ENCODE results near the gene HRH2.

The HRH2 gene

DNA sequence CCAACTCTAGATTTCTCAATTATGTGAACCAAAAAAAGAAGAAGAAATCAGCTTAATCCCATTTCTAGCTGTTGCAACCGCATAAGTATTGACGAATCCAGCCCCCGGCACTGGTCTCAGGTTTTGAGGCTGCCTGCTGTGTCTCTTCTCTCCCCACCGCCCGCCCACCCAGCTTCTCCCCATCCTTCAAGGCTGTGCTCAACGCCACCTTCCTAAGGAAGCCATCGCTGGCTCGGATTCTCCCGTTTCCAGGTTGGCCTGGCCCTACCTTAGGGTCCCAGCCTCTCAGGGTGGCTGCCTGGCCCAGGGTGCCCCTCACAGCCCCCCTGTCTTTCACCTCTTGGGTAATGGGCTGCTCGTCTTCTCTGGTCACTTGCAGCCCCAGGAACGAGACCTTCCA lies 77.8 kb downstream of the HRH2 start:
- TF ChIP-seq GATA3 (IDR thresholded peaks at IDR 0.05; ENCODE audit: low read depth, low read length), result no peak
- no peak for TF ChIP-seq GATA2 (IDR thresholded peaks at IDR 0.05; ENCODE audit: low read depth, low read length)

GRCh38 chr5:175736652-175737051 lies 78.8 kb downstream of the HRH2 start:
- TF ChIP-seq GATA2 (IDR thresholded peaks at IDR 0.05; ENCODE audit: low read depth, low read length), result no peak
- no peak for TF ChIP-seq GATA3 (IDR thresholded peaks at IDR 0.05; ENCODE audit: low read depth, low read length)

GRCh38 chr5:175737481-175737880 lies 79.6 kb downstream of the HRH2 start:
- TF ChIP-seq GATA2 (IDR thresholded peaks at IDR 0.05; ENCODE audit: low read depth, low read length), result no peak
- no peak for TF ChIP-seq GATA3 (IDR thresholded peaks at IDR 0.05; ENCODE audit: low read depth, low read length)

DNA sequence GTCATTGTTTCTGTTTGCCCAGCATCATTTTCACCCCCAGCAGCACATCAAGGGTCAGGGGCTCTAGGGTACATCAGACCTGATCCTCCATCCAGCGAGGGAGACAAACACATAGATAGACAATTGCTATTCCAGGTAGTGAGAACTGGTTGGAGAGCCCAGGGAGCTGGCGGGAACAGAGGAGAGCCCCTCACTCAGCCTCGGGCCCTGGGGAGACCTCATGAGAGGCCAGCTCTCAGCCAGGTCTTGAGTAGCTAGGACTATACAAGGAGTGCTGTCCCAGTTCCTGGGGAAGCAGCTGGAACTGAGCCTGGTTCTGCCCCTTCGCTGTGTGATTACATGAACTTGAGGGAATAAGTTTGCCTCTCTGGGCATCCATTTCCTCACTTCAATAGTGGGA lies 80.3 kb downstream of the HRH2 start:
- TF ChIP-seq GATA2 (IDR thresholded peaks at IDR 0.05; ENCODE audit: low read depth, low read length) (no peak), GATA3 (IDR thresholded peaks at IDR 0.05; ENCODE audit: low read depth, low read length) (no peak)

DNA sequence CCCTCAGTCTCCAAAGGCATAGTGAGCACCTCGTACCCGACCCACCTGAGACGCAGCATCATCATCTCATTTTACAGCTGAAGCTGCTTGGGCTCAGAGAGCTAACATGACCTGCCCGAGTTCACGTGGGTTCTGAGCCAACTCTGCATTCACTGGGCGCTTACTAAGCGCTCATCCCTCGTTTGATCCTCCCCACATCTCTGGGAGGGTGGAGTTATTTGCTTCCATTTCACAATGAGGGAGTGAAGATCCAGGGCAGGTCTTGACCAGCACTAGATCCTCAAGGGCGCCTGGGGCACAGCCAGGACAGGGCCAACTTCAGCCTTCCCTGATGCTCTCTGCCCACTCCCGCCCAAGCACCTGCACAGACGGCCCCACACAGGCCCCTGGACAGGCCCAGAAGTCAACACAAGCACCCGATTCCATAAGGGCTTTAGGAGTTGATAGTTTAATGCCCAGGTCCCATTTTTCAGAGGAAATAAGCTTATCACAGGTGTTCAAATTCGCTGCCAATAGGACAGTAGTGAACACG lies 80.8 kb downstream of the HRH2 start:
- no peak for TF ChIP-seq GATA2 (IDR thresholded peaks at IDR 0.05; ENCODE audit: low read depth, low read length)
- TF ChIP-seq GATA3 (IDR thresholded peaks at IDR 0.05; ENCODE audit: low read depth, low read length), result no peak

- TF ChIP-seq GATA2 (IDR thresholded peaks at IDR 0.05; ENCODE audit: low read depth, low read length), result no peak
- TF ChIP-seq GATA3 (IDR thresholded peaks at IDR 0.05; ENCODE audit: low read depth, low read length), result no peak
Measured at GRCh38 chr5:175740014-175740413, 82.1 kb downstream of the HRH2 start.

- TF ChIP-seq GATA3 (IDR thresholded peaks at IDR 0.05; ENCODE audit: low read depth, low read length), result no peak
- TF ChIP-seq GATA2 (IDR thresholded peaks at IDR 0.05; ENCODE audit: low read depth, low read length), result no peak
Measured at GRCh38 chr5:175741556-175741955, 83.7 kb downstream of the HRH2 start.

DNA sequence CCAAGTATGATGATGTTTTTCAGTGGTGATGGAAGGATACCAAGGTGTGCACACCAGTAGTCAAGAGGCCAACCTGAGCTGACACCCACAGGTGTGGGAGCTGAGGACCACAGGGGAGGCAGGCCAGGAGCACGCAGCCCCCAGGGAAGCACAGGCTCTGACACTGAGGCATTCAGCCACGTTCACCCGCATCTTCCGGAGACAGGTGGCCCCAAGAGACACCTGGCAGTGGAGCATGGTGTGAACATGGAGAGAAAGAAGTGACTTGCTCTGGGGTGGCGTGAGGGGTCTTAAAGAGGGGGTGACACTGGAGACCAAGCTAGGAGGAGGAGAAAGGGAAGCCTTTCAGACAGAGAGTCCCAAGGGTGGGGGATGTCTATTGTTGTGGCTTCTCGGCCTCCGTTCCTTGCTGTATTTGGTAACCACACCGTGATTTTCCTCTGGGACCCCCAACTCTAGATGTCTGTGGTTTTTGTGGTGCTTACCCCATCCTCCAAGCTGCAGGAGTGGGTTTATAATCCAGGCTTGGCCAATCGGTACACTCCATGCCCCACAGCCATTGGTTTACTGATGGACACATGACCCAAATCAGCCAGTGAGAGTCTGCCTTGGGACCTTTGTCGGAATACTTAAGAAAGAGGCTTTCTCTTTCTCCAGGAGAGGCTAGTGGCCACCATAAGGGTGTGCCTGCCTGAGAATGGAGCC lies 84.6 kb downstream of the HRH2 start:
- TF ChIP-seq GATA2 (IDR thresholded peaks at IDR 0.05; ENCODE audit: low read depth, low read length) (no peak), GATA3 (IDR thresholded peaks at IDR 0.05; ENCODE audit: low read depth, low read length) (no peak)

DNA sequence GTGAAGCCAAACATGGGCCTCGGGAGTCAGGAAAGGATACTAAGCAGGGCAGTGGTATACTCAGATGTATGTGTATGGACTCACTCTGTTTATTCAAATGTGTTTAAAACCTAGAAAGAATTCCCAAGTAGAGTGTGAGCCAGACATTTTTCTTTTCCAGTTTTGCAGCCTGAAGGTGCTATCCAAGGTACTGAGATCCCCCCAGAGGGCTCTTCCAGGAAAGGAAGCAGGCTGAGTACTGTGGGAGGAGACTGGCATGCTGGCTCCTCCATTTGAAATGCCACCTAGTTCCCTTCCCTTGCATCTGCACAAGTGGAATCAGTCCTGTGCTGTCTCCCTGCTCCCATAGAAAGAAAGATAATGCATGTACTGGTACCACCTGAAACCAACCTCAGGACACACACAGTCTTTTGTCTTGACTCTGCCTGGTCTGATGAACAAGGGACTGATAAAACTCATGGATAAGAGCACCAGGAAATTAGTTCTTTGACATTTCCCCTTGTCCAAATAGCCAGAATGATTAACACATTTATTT lies 85.9 kb downstream of the HRH2 start:
- TF ChIP-seq GATA3 (IDR thresholded peaks at IDR 0.05; ENCODE audit: low read depth, low read length) (no peak), GATA2 (IDR thresholded peaks at IDR 0.05; ENCODE audit: low read depth, low read length) (no peak)

- TF ChIP-seq GATA3 (IDR thresholded peaks at IDR 0.05; ENCODE audit: low read depth, low read length), result no peak
Measured at GRCh38 chr5:175745210-175745609, 87.3 kb downstream of the HRH2 start.

DNA sequence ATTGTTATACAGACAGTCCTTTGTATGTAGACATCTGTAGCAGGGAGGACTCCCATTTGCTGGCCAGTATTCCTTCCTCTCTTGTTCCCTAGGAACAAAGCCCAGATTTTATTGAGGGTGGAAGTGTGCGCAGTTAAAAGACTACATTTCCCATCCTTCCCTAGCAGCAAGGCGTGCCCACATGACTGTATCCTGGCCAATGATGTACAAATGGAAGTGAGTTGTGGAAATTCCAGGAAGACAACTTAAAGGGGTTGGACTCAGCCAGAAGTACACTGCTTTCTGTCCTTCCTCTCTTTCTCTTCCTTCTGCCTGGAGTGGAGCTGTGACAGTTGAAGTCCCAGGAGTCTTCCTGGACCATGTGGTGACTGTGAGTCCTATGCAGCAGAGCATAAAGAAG lies 89.0 kb downstream of the HRH2 start:
- TF ChIP-seq GATA2 (IDR thresholded peaks at IDR 0.05; ENCODE audit: low read depth, low read length), result no peak
- no peak for TF ChIP-seq GATA3 (IDR thresholded peaks at IDR 0.05; ENCODE audit: low read depth, low read length)

GRCh38 chr5:175747539-175748060 lies 89.7 kb downstream of the HRH2 start:
- TF ChIP-seq GATA2 (IDR thresholded peaks at IDR 0.05; ENCODE audit: low read depth, low read length) (no peak), GATA3 (IDR thresholded peaks at IDR 0.05; ENCODE audit: low read depth, low read length) (no peak)

DNA sequence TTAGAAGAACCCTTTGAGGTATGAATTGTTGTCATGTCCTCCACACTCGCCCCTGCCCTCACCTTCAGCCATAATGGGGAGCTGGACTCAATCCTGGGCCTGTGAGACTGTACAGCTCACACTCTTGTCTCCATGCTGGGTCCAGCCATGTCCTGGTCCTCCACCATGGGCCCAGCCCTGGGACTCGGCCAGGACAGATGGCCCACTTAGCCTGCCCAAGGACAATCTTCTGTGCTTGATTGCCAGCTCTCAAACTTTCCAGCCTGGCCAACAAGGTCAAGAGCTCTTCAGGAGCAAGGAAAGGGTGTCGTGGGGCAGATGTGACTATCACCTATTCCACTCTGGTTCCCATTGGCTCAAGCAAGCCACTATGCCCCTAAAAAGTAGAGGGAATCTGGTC lies 90.8 kb downstream of the HRH2 start:
- TF ChIP-seq GATA2 (IDR thresholded peaks at IDR 0.05; ENCODE audit: low read depth, low read length) (no peak), GATA3 (IDR thresholded peaks at IDR 0.05; ENCODE audit: low read depth, low read length) (no peak)

DNA sequence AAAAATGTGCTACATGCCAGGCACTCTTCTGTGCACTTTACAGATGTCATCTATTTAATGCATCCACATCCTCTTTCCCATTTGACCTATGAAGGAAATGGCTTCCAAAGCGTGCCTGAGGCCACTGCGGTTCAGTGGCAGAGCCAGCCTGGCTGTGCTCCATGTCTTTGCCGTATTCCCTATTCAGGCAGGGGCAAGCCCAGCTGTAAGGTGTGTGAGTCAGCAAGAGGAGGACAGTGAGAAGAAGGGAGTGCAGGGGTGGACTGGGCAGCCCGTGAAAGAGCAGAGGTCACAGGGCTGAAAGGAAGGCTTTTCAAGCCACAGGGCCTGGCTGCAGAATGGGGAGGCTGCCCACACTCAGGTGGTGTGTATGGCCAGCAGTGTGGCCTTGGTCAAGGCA lies 91.7 kb downstream of the HRH2 start:
- no peak for TF ChIP-seq GATA2 (IDR thresholded peaks at IDR 0.05; ENCODE audit: low read depth, low read length)
- no peak for TF ChIP-seq GATA3 (IDR thresholded peaks at IDR 0.05; ENCODE audit: low read depth, low read length)

DNA sequence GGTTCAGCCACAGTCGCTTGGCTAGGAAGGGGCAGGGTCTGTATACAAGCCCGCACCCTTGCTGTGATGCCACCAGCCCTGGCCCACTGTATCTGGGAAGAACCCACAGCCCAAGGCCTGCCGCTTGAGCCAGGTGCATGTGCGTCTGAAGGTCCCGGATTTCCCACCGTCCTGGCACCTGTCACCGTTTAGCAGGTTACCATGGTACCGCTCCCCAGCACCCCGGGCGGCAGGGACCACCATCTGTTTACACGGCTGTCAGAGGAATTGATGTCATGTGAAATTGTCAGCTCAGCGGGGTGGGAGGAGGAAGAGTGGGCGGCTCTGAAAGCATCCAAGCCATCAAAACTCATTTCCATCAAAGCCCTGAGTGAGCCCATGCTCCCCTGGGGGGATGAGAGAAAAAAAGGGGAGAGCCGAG lies 92.7 kb downstream of the HRH2 start:
- TF ChIP-seq GATA2 (IDR thresholded peaks at IDR 0.05; ENCODE audit: low read depth, low read length), result no peak
- no peak for TF ChIP-seq GATA3 (IDR thresholded peaks at IDR 0.05; ENCODE audit: low read depth, low read length)
